WTC11 (cell line): ENCODE data around the gene LLGL2. TPM values are rescaled to one million over a fixed set of nuclear protein-coding genes. Genes with fewer than 3 reads are reported as not detected.

Experiments
- ATAC-seq: fragments of 200-7000 bp; cut with Tn5 transposase; 2 replicates; pipeline ENCODE4 v1.10.0; 2021; ENCODE audit warnings: mild to moderate bottlenecking, moderate library complexity
- CTCF ChIA-PET: fragments of 300-600 bp; sonication (Branson Sonifier 250); formaldehyde crosslinking; loops from one replicate; lab custom pipeline; 2021; ENCODE audit warnings: antibody characterized with exemption; lab: Charles Lee
- POLR2A ChIA-PET: fragments of 350-600 bp; sonication (Branson Sonifier 250); formaldehyde crosslinking; loops from one replicate; lab custom pipeline; 2021; ENCODE audit warnings: antibody characterized with exemption; lab: Charles Lee
- DNase-seq: peaks from one replicate; pipeline ENCODE4 v3.0.0; 2021; ENCODE audit warnings: low spot score
- H3K27ac Mint-ChIP-seq: 2 replicates; pipeline ENCODE4 v1.8.0; 2021; ENCODE audit warnings: mixed read lengths
- H3K27me3 Mint-ChIP-seq: 2 replicates; pipeline ENCODE4 v1.8.0; 2021; ENCODE audit warnings: low read depth, mild to moderate bottlenecking, moderate library complexity, mixed read lengths
- H3K36me3 Mint-ChIP-seq: 2 replicates; pipeline ENCODE4 v1.8.0; 2021; ENCODE audit warnings: mixed read lengths
- H3K4me1 Mint-ChIP-seq: 2 replicates; pipeline ENCODE4 v1.8.0; 2022; ENCODE audit warnings: mixed read lengths
- H3K4me3 Mint-ChIP-seq: 2 replicates; pipeline ENCODE4 v1.8.0; 2021; ENCODE audit warnings: mild to moderate bottlenecking, moderate library complexity, mixed read lengths
- H3K9me3 Mint-ChIP-seq: 2 replicates; pipeline ENCODE4 v1.8.0; 2021; ENCODE audit warnings: mixed read lengths
- AR ChIP-seq: fragments of 250-450 bp; sonication (Bioruptor Pico); IDR thresholded peaks from 2 replicates; pipeline ENCODE4 v1.9.0; 2021; ENCODE audit warnings: mild to moderate bottlenecking
- ATF2 ChIP-seq: sonication (generic); formaldehyde crosslinking; IDR thresholded peaks from 2 replicates; pipeline ENCODE4 v1.8.1; 2022; ENCODE audit warnings: low read depth, missing genetic modification reagents, borderline replicate concordance
- CREM ChIP-seq: sonication (generic); formaldehyde crosslinking; IDR thresholded peaks from 2 replicates; pipeline ENCODE4 v1.8.1; 2022; ENCODE audit warnings: mild to moderate bottlenecking, missing genetic modification reagents, moderate library complexity
- ELF4 ChIP-seq: sonication (generic); formaldehyde crosslinking; IDR thresholded peaks from 2 replicates; pipeline ENCODE4 v1.8.1; 2022; ENCODE audit warnings: low read depth, mild to moderate bottlenecking, moderate library complexity, missing genetic modification reagents
- ERG ChIP-seq: fragments of 250-450 bp; sonication (Bioruptor Pico); IDR thresholded peaks from 2 replicates; pipeline ENCODE4 v1.8.0; 2021; ENCODE audit warnings: mild to moderate bottlenecking
- ETV6 ChIP-seq: sonication (generic); formaldehyde crosslinking; IDR thresholded peaks from 2 replicates; pipeline ENCODE4 v1.8.1; 2022; ENCODE audit warnings: mild to moderate bottlenecking, missing genetic modification reagents
- FOXK1 ChIP-seq: sonication (generic); formaldehyde crosslinking; IDR thresholded peaks from 2 replicates; pipeline ENCODE4 v1.8.0; 2022; ENCODE audit warnings: mild to moderate bottlenecking, moderate library complexity, missing genetic modification reagents
- GRHL2 ChIP-seq: fragments of 250-450 bp; sonication (Bioruptor Pico); IDR thresholded peaks from 2 replicates; pipeline ENCODE4 v1.8.0; 2022; ENCODE audit warnings: mild to moderate bottlenecking, moderate library complexity; ENCODE audit not compliant: insufficient replicate concordance, severe bottlenecking
- JAZF1 ChIP-seq: fragments of 250-450 bp; sonication (Bioruptor Pico); IDR thresholded peaks from 2 replicates; pipeline ENCODE4 v1.9.0; 2021; ENCODE audit warnings: moderate library complexity, mild to moderate bottlenecking, inconsistent platforms
- KAT7 ChIP-seq: sonication (generic); formaldehyde crosslinking; IDR thresholded peaks from 2 replicates; pipeline ENCODE4 v1.8.1; 2023; ENCODE audit warnings: missing genetic modification reagents, mild to moderate bottlenecking, borderline replicate concordance
- PREB ChIP-seq: sonication (generic); formaldehyde crosslinking; IDR thresholded peaks from 2 replicates; pipeline ENCODE4 v1.8.1; 2022; ENCODE audit warnings: mild to moderate bottlenecking, missing genetic modification reagents, moderate library complexity, borderline replicate concordance
- RELA ChIP-seq: sonication (generic); formaldehyde crosslinking; IDR thresholded peaks from 2 replicates; pipeline ENCODE4 v1.8.1; 2022; ENCODE audit warnings: missing genetic modification reagents, mild to moderate bottlenecking, borderline replicate concordance
- SMAD4 ChIP-seq: sonication (generic); formaldehyde crosslinking; IDR thresholded peaks from 2 replicates; pipeline ENCODE4 v1.8.0; 2022; ENCODE audit warnings: mild to moderate bottlenecking, missing genetic modification reagents
- TCF7 ChIP-seq: sonication (generic); formaldehyde crosslinking; IDR thresholded peaks from 2 replicates; pipeline ENCODE4 v1.8.0; 2022; ENCODE audit warnings: mild to moderate bottlenecking, low read depth, missing genetic modification reagents, moderate library complexity
- TEAD1 ChIP-seq: sonication (generic); formaldehyde crosslinking; IDR thresholded peaks from 2 replicates; pipeline ENCODE4 v1.8.0; 2022; ENCODE audit warnings: mild to moderate bottlenecking, missing genetic modification reagents
- TEAD4 ChIP-seq: sonication (generic); formaldehyde crosslinking; IDR thresholded peaks from 2 replicates; pipeline ENCODE4 v1.8.0; 2022; ENCODE audit warnings: mild to moderate bottlenecking, missing genetic modification reagents
- USF1 ChIP-seq: sonication (generic); formaldehyde crosslinking; IDR thresholded peaks from 2 replicates; pipeline ENCODE4 v1.8.0; 2022; ENCODE audit warnings: mild to moderate bottlenecking, missing genetic modification reagents
- USF2 ChIP-seq: sonication (generic); formaldehyde crosslinking; IDR thresholded peaks from 2 replicates; pipeline ENCODE4 v1.8.1; 2023; ENCODE audit warnings: mild to moderate bottlenecking, missing genetic modification reagents, moderate library complexity
- ZBTB21 ChIP-seq: sonication (generic); formaldehyde crosslinking; IDR thresholded peaks from 2 replicates; pipeline ENCODE4 v1.8.1; 2023; ENCODE audit warnings: mild to moderate bottlenecking, missing genetic modification reagents, borderline replicate concordance
- ZBTB43 ChIP-seq: sonication (generic); formaldehyde crosslinking; IDR thresholded peaks from 2 replicates; pipeline ENCODE4 v1.8.1; 2023; ENCODE audit warnings: mild to moderate bottlenecking, missing genetic modification reagents
- ZNF232 ChIP-seq: sonication (generic); formaldehyde crosslinking; IDR thresholded peaks from 2 replicates; pipeline ENCODE4 v1.8.0; 2022; ENCODE audit warnings: mild to moderate bottlenecking, missing genetic modification reagents
- ZNF416 ChIP-seq: fragments of 250-450 bp; sonication (Bioruptor Pico); IDR thresholded peaks from 2 replicates; pipeline ENCODE4 v1.9.0; 2021; ENCODE audit warnings: mild to moderate bottlenecking, inconsistent platforms
- total RNA-seq: library from RNA; stranded (reverse); gene quantifications from 3 replicates; pipeline ENCODE4 v1.2.3, GENCODE V29; 2021

The LLGL2 gene
- total RNA-seq, 1 experiment from 2014 or later = 103 TPM

- TF ChIP-seq ELF4 (CRISPR knock-in tag) = no peak
- no peak for TF ChIP-seq USF2
- TF ChIP-seq ETV6 (CRISPR knock-in tag) = no peak
- TF ChIP-seq AR (CRISPR knock-in tag) = no peak
- no peak for TF ChIP-seq TCF7 (CRISPR knock-in tag)
Measured at GRCh38 chr17:75604034-75604695, 78.7 kb downstream of the LLGL2 start (continued).

- no peaks in the 10 kb centered on the region for H3K9me3 Mint-ChIP-seq
- TF ChIP-seq ZBTB43 (no peak), RELA (no peak), USF2 (no peak), ZNF232 (no peak), PREB (CRISPR knock-in tag) (no peak), ATF2 (no peak), ERG (CRISPR knock-in tag) (no peak), ZNF416 (CRISPR knock-in tag) (no peak), TEAD4 (no peak), FOXK1 (no peak), TEAD1 (CRISPR knock-in tag) (no peak), GRHL2 (CRISPR knock-in tag) (no peak), KAT7 (no peak), CREM (CRISPR knock-in tag) (no peak), USF1 (no peak), JAZF1 (CRISPR knock-in tag) (no peak), ZBTB21 (no peak), SMAD4 (CRISPR knock-in tag) (no peak)
- DNase-seq = no peak
- no peaks in the 10 kb centered on the region for H3K36me3 Mint-ChIP-seq
- H3K4me1 Mint-ChIP-seq = no peaks in the 10 kb centered on the region
- CTCF ChIA-PET = interaction anchor here (1.0 to 3.8 kb wide), 7 partner anchors 9 to 221 kb away, joined by 3 to 19 read pairs (median 4); no protein-coding TSS in a partner anchor
- no peak for ATAC-seq
- no peaks in the 10 kb centered on the region for H3K27me3 Mint-ChIP-seq
- no peak overlapping the region for H3K27ac Mint-ChIP-seq
- POLR2A ChIA-PET = no interaction called here
- no peak overlapping the region for H3K4me3 Mint-ChIP-seq
Measured at GRCh38 chr17:75605790-75606189, 80.3 kb downstream of the LLGL2 start.
